HCT116 (cell line): ENCODE results near the gene AUP1. TPM values are rescaled to one million over a fixed set of nuclear protein-coding genes. Genes with fewer than 3 reads are reported as not detected.

Source experiments
- ATAC-seq: fragments of 200-7000 bp; cut with Tn5 transposase; 2 replicates; pipeline ENCODE4 v1.9.1; 2020; ENCODE audit warnings: mild to moderate bottlenecking, moderate library complexity
- BruUV-seq: library from RNA; stranded (reverse); fragments of 400-500 nt; replicated peaks from 2 replicates; lab custom pipeline; 2021; lab: Mats Ljungman, UMichigan
- CTCF ChIA-PET: fragments of 300-600 bp; sonication (Branson Sonifier 250); formaldehyde crosslinking; loops from one replicate; lab custom pipeline; 2021; ENCODE audit warnings: antibody characterized with exemption; lab: Charles Lee
- POLR2A ChIA-PET: fragments of 300-600, 350-600 bp; sonication (Branson Sonifier 250); formaldehyde crosslinking; loops from one replicate; lab custom pipeline; 2021; ENCODE audit warnings: antibody characterized with exemption; lab: Charles Lee
- RAD21 ChIA-PET, 2 experiments: fragments of 300-600 bp; sonication (Branson Sonifier 250); formaldehyde crosslinking; loops; one replicate each; lab custom pipeline; 2023; ENCODE audit warnings: low total read pairs in 2 of 2; ENCODE audit not compliant: uncharacterized antibody in 2 of 2, unreplicated experiment in 2 of 2, low non-redundant PET in 1 of 2; lab: Charles Lee
- DNase-seq: peaks from one replicate; pipeline ENCODE4 v3.0.0-alpha.2; 2010; ENCODE audit warnings: low read depth, low spot score
- H2AFZ ChIP-seq: fragments of 200-600 bp; shearing (Covaris generic), sonication (generic); 2 replicates; pipeline ENCODE4 v1.6.1; 2017; ENCODE audit warnings: low read depth, mixed run types, mixed read lengths, antibody characterized with exemption, low read length; ENCODE audit not compliant: poor library complexity, severe bottlenecking
- H3K27ac ChIP-seq: 2 replicates; pipeline ENCODE4 v1.5.1; 2012; ENCODE audit warnings: low read depth, low read length
- H3K27me3 ChIP-seq: fragments of 200-600 bp; sonication (generic); 2 replicates; pipeline ENCODE4 v1.6.1; 2016; ENCODE audit warnings: mixed run types, low read length, mixed read lengths; ENCODE audit not compliant: insufficient read depth
- H3K36me3 ChIP-seq, 2 experiments: fragments of 200-500 bp in 1 of 2; fragments of 200-600 bp in 1 of 2; sonication (Bioruptor generic) in 1 of 2; sonication (generic) in 1 of 2; 2 replicates each; pipeline versions ENCODE4 v1.5.1 to v1.6.1; 2014 to 2016; ENCODE audit warnings: low read length in 2 of 2, inconsistent platforms in 1 of 2, mixed read lengths in 1 of 2, mixed run types in 1 of 2; ENCODE audit not compliant: insufficient read depth in 2 of 2, control insufficient read depth in 1 of 2
- H3K4me1 ChIP-seq, 2 experiments: fragments of 200-600 bp in 1 of 2; sonication (generic) in 1 of 2; 2 replicates each; pipeline versions ENCODE4 v1.5.1 to v1.6.1; 2012 to 2017; ENCODE audit warnings: low read length in 2 of 2, inconsistent platforms in 1 of 2, mild to moderate bottlenecking in 1 of 2, mixed read lengths in 1 of 2, mixed run types in 1 of 2, moderate library complexity in 1 of 2; ENCODE audit not compliant: insufficient read depth in 2 of 2, control insufficient read depth in 1 of 2
- H3K4me2 ChIP-seq: fragments of 200-600 bp; sonication (generic); 2 replicates; pipeline ENCODE4 v1.6.1; 2017; ENCODE audit warnings: mixed run types, low read length, mixed read lengths
- H3K4me3 ChIP-seq, 2 experiments: fragments of 200-600 bp in 1 of 2; sonication (generic) in 1 of 2; replicated peaks in 1 of 2; 2 replicates each; pipeline ENCODE4 v1.5.1; 2011 to 2016; ENCODE audit warnings: low read length in 2 of 2, control low read depth in 1 of 2, low read depth in 1 of 2, mild to moderate bottlenecking in 1 of 2, mixed read lengths in 1 of 2, mixed run types in 1 of 2
- H3K79me2 ChIP-seq: fragments of 200-600 bp; sonication (generic); 2 replicates; pipeline ENCODE4 v1.6.1; 2017; ENCODE audit warnings: mild to moderate bottlenecking, mixed run types, low read length, moderate library complexity, mixed read lengths; ENCODE audit not compliant: insufficient read depth
- H3K9ac ChIP-seq: fragments of 200-600 bp; sonication (generic); 2 replicates; pipeline ENCODE4 v1.6.1; 2016; ENCODE audit warnings: low read length, mixed read lengths
- H3K9me2 ChIP-seq: fragments of 200-600 bp; sonication (generic), shearing (Covaris generic); 2 replicates; pipeline ENCODE4 v1.6.1; 2017; ENCODE audit warnings: mixed run types, mild to moderate bottlenecking, moderate library complexity; ENCODE audit not compliant: insufficient read depth
- H3K9me3 ChIP-seq, 2 experiments: fragments of 200-500 bp in 1 of 2; fragments of 200-600 bp in 1 of 2; sonication (Bioruptor generic) in 1 of 2; sonication (generic) in 1 of 2; 2 replicates each; pipeline ENCODE4 v1.6.1; 2014 to 2017; ENCODE audit warnings: low read length in 2 of 2, mixed read lengths in 2 of 2, inconsistent platforms in 1 of 2, low read depth in 1 of 2, mild to moderate bottlenecking in 1 of 2, mixed run types in 1 of 2, moderate library complexity in 1 of 2; ENCODE audit not compliant: control insufficient read depth in 1 of 2, insufficient read depth in 1 of 2
- H4K20me1 ChIP-seq: fragments of 200-600 bp; sonication (generic), shearing (Covaris generic); 2 replicates; pipeline ENCODE4 v1.6.1; 2017; ENCODE audit warnings: mixed run types, mild to moderate bottlenecking, moderate library complexity; ENCODE audit not compliant: insufficient read depth
- CEBPB ChIP-seq: IDR thresholded peaks from 2 replicates; pipeline ENCODE4 v1.6.1; 2012; ENCODE audit warnings: low read depth
- EGR1 ChIP-seq: IDR thresholded peaks from 2 replicates; pipeline ENCODE4 v1.6.1; 2012; ENCODE audit warnings: low read depth
- ELF1 ChIP-seq: IDR thresholded peaks from 2 replicates; pipeline ENCODE4 v1.6.1; 2012; ENCODE audit warnings: low read depth, borderline replicate concordance
- EZH2phosphoT487 ChIP-seq: fragments of 200-600 bp; IDR thresholded peaks from 2 replicates; pipeline ENCODE4 v1.6.1; 2018; ENCODE audit warnings: antibody characterized with exemption, borderline replicate concordance
- JUND ChIP-seq: IDR thresholded peaks from 2 replicates; pipeline ENCODE4 v1.6.1; 2012
- POLR2AphosphoS5 ChIP-seq: IDR thresholded peaks from 2 replicates; pipeline ENCODE4 v1.6.1; 2011; ENCODE audit warnings: mild to moderate bottlenecking, low read depth, low read length, moderate library complexity
- RAD21 ChIP-seq: IDR thresholded peaks from 2 replicates; pipeline ENCODE4 v1.6.1; 2012; ENCODE audit warnings: low read depth, mild to moderate bottlenecking
- SIN3A ChIP-seq: IDR thresholded peaks from 2 replicates; pipeline ENCODE4 v1.6.1; 2012; ENCODE audit warnings: low read depth
- SP1 ChIP-seq: IDR thresholded peaks from 2 replicates; pipeline ENCODE4 v1.6.1; 2012; ENCODE audit warnings: low read depth
- SRF ChIP-seq: IDR thresholded peaks from 2 replicates; pipeline ENCODE4 v1.6.1; 2012; ENCODE audit warnings: low read depth
- TCF7L2 ChIP-seq: IDR thresholded peaks from 2 replicates; pipeline ENCODE4 v1.7.0; 2011; ENCODE audit warnings: borderline replicate concordance, inconsistent platforms; ENCODE audit not compliant: insufficient read depth, insufficient read length; ENCODE audit errors: extremely low read depth
- ZBTB33 ChIP-seq: IDR thresholded peaks from 2 replicates; pipeline ENCODE4 v1.6.1; 2011; ENCODE audit warnings: mild to moderate bottlenecking, low read length, moderate library complexity; ENCODE audit not compliant: insufficient replicate concordance; ENCODE audit errors: extremely low read depth
- ZFX ChIP-seq: fragments of 450-650 bp; IDR thresholded peaks from 2 replicates; pipeline ENCODE4 v1.6.1; 2017
- ZNF274 ChIP-seq: fragments of 200-500 bp; sonication (Bioruptor generic); IDR thresholded peaks from 2 replicates; pipeline ENCODE4 v1.6.1; 2014; ENCODE audit warnings: mild to moderate bottlenecking, low read depth, low read length, inconsistent platforms
- intact Hi-C: fragments of 100-400 bp; cut with micrococcal nuclease; formaldehyde crosslinking; loops from 2 replicates; pipeline ENCODE4 v1.10.0; 2022
- total RNA-seq: library from RNA; stranded (reverse); gene quantifications from one replicate; pipeline ENCODE4 v1.2.1, GENCODE V29; 2021; ENCODE audit not compliant: unreplicated experiment
- TF ChIP-seq, protein P1 (sequence below), 3 experiments: fragments of 200-600 bp in 1 of 3; sonication (generic) in 1 of 3; IDR thresholded peaks in 2 of 3; conservative IDR thresholded peaks in 1 of 3; 2 replicates each; pipeline ENCODE4 v1.5.1; 2012 to 2017; ENCODE audit warnings: low read depth in 2 of 3, low read length in 2 of 3, antibody characterized with exemption in 1 of 3, borderline replicate concordance in 1 of 3, control low read depth in 1 of 3, mild to moderate bottlenecking in 1 of 3, mixed read lengths in 1 of 3, mixed run types in 1 of 3, moderate library complexity in 1 of 3; ENCODE audit not compliant: insufficient read depth in 1 of 3
- TF ChIP-seq, protein P2 (sequence below): IDR thresholded peaks from 2 replicates; pipeline ENCODE4 v1.6.1; 2012
- TF ChIP-seq, protein P3 (sequence below): IDR thresholded peaks from 2 replicates; pipeline ENCODE4 v1.6.1; 2012; ENCODE audit warnings: low read depth

The AUP1 gene
- total RNA-seq, 1 experiment from 2014 or later = 116 TPM

DNA sequence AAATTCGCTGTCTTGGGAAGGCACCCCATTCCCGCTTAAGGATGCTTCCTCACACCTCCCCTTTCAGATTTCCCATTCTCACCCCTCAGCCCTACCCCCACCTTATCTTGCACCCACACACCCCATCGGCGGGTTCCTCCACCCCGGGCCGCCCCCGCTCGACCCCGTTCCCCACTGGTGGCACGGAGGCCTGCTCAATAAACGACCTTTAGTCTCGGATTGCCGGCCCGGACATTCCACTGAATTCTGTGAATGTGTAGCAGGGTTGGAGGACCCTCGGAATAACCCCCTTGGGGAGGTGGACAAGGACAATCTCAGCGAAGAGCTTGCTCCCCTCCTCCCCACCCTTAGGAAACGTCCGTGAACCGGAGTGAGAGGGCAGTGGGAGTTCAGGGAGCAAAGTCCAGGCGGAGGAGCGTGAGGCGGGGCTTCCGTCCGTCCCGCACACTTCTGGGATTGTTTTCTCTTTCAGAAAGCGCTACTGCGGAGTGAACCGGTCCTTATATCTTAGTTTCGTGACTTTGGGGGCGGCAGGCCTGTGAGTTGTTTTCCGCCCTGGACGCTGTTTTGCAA, 27.3 kb downstream of the AUP1 start:
- BruUV-seq = no TSS peak
- H2AFZ ChIP-seq = peak overlapping the region; percentile 40
- POLR2A ChIA-PET = no interaction called here
- ATAC-seq (peak; percentile 9; the same call in 1 of the 2 replicates), DNase-seq (no peak)
- H3K4me1 ChIP-seq = peaks cover 24 to 53% of the 10 kb centered on the region in 2 experiments
- H3K9me2 ChIP-seq = no peaks in the 10 kb centered on the region
- no peaks in the 10 kb centered on the region for H3K27me3 ChIP-seq
- no peaks in the 10 kb centered on the region for H4K20me1 ChIP-seq
- intact Hi-C loops = loop anchor here (2.0 kb wide), 1 partner anchor 19 kb away; the partner anchor contains the start of genes CCDC142 and TTC31
- RAD21 ChIA-PET = no interaction called here
- CTCF ChIA-PET = no interaction called here
- H3K9ac ChIP-seq = peak overlapping the region; percentile 85
- H3K4me2 ChIP-seq = peak overlapping the region; percentile 95
- peak overlapping the region; percentile 91 for H3K27ac ChIP-seq
- H3K4me3 ChIP-seq = peak overlapping the region; percentile 83 to 89
- H3K79me2 ChIP-seq = peaks cover 22% of the 10 kb centered on the region
- H3K9me3 ChIP-seq = no peaks in the 10 kb centered on the region
- no peak for TF ChIP-seq ZFX
- TF ChIP-seq, protein P1, sequence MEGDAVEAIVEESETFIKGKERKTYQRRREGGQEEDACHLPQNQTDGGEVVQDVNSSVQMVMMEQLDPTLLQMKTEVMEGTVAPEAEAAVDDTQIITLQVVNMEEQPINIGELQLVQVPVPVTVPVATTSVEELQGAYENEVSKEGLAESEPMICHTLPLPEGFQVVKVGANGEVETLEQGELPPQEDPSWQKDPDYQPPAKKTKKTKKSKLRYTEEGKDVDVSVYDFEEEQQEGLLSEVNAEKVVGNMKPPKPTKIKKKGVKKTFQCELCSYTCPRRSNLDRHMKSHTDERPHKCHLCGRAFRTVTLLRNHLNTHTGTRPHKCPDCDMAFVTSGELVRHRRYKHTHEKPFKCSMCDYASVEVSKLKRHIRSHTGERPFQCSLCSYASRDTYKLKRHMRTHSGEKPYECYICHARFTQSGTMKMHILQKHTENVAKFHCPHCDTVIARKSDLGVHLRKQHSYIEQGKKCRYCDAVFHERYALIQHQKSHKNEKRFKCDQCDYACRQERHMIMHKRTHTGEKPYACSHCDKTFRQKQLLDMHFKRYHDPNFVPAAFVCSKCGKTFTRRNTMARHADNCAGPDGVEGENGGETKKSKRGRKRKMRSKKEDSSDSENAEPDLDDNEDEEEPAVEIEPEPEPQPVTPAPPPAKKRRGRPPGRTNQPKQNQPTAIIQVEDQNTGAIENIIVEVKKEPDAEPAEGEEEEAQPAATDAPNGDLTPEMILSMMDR (IDR thresholded peaks at IDR 0.05 in 2 of 3, conservative IDR thresholded peaks at IDR 0.05 in 1 of 3; ENCODE audit: borderline replicate concordance in 1 of 3, insufficient read depth in 1 of 3, low read depth in 2 of 3, low read length in 2 of 3) = no peak
- TF ChIP-seq CEBPB = no peak
- no peak for TF ChIP-seq RAD21
- TF ChIP-seq, protein P2, sequence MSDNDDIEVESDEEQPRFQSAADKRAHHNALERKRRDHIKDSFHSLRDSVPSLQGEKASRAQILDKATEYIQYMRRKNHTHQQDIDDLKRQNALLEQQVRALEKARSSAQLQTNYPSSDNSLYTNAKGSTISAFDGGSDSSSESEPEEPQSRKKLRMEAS = no peak
- TF ChIP-seq ELF1 = no peak
- no peak for TF ChIP-seq EGR1
- no peak for TF ChIP-seq JUND
- TF ChIP-seq ZNF274 = no peak
- TF ChIP-seq SIN3A = no peak
- no peak for TF ChIP-seq TCF7L2
- no peak for TF ChIP-seq ZBTB33
- TF ChIP-seq, protein P3, sequence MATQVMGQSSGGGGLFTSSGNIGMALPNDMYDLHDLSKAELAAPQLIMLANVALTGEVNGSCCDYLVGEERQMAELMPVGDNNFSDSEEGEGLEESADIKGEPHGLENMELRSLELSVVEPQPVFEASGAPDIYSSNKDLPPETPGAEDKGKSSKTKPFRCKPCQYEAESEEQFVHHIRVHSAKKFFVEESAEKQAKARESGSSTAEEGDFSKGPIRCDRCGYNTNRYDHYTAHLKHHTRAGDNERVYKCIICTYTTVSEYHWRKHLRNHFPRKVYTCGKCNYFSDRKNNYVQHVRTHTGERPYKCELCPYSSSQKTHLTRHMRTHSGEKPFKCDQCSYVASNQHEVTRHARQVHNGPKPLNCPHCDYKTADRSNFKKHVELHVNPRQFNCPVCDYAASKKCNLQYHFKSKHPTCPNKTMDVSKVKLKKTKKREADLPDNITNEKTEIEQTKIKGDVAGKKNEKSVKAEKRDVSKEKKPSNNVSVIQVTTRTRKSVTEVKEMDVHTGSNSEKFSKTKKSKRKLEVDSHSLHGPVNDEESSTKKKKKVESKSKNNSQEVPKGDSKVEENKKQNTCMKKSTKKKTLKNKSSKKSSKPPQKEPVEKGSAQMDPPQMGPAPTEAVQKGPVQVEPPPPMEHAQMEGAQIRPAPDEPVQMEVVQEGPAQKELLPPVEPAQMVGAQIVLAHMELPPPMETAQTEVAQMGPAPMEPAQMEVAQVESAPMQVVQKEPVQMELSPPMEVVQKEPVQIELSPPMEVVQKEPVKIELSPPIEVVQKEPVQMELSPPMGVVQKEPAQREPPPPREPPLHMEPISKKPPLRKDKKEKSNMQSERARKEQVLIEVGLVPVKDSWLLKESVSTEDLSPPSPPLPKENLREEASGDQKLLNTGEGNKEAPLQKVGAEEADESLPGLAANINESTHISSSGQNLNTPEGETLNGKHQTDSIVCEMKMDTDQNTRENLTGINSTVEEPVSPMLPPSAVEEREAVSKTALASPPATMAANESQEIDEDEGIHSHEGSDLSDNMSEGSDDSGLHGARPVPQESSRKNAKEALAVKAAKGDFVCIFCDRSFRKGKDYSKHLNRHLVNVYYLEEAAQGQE = no peak
- no peak for TF ChIP-seq POLR2AphosphoS5
- TF ChIP-seq SRF = no peak
- no peak for TF ChIP-seq SP1
- TF ChIP-seq EZH2phosphoT487 = no peak
- peaks cover 3 to 16% of the 10 kb centered on the region in 2 experiments; a peak in 2 of 4 replicates for H3K36me3 ChIP-seq
